Measurements from ENCODE around the gene EPHB2.
A peak's percentile ranks its signal among the peaks of the same experiment; 100 is the strongest.

The EPHB2 gene

GRCh38 chr1:22889213-22889827, 178.7 kb downstream of the EPHB2 start:
- DNase-seq, result peak; percentile 42

GRCh38 chr1:22892789-22893188, 182.2 kb downstream of the EPHB2 start:
- DNase-seq, result no peak

GRCh38 chr1:22893292-22893691, 182.7 kb downstream of the EPHB2 start:
- DNase-seq, result no peak

GRCh38 chr1:22895357-22895756, 184.7 kb downstream of the EPHB2 start:
- no peak for DNase-seq

- no peak for DNase-seq
These were observed 185.5 kb downstream of the EPHB2 start for GRCh38 chr1:22896184-22896583.

GRCh38 chr1:22900451-22900850, 189.8 kb downstream of the EPHB2 start:
- DNase-seq, result no peak

GRCh38 chr1:22903113-22903512, 192.5 kb downstream of the EPHB2 start:
- peak; percentile 37 for DNase-seq

GRCh38 chr1:22906968-22907367, 196.3 kb downstream of the EPHB2 start:
- DNase-seq, result no peak

GRCh38 chr1:22907528-22907927, 196.9 kb downstream of the EPHB2 start:
- DNase-seq, result no peak

GRCh38 chr1:22908880-22909426, 198.3 kb downstream of the EPHB2 start:
- no peak for DNase-seq

GRCh38 chr1:22910286-22910685, 199.6 kb downstream of the EPHB2 start:
- no peak for DNase-seq

- no peak for DNase-seq
These were observed 200.5 kb downstream of the EPHB2 start for GRCh38 chr1:22910986-22911651.

- DNase-seq, result no peak
These were observed 201.7 kb downstream of the EPHB2 start for GRCh38 chr1:22912311-22912710.

GRCh38 chr1:22913421-22914141, 202.9 kb downstream of the EPHB2 start:
- no peak for DNase-seq

- no peak for DNase-seq
These were observed 203.5 kb downstream of the EPHB2 start for GRCh38 chr1:22914156-22914555.

- no peak for DNase-seq
These were observed 204.1 kb downstream of the EPHB2 start for GRCh38 chr1:22914633-22915217.

- DNase-seq, result no peak
These were observed 204.6 kb downstream of the EPHB2 start for GRCh38 chr1:22915231-22915630.

GRCh38 chr1:22915816-22916470, 205.3 kb downstream of the EPHB2 start:
- DNase-seq, result no peak

- no peak for DNase-seq
These were observed 205.8 kb downstream of the EPHB2 start for GRCh38 chr1:22916471-22916820.

- DNase-seq, result no peak
These were observed 207.3 kb downstream of the EPHB2 start for GRCh38 chr1:22917989-22918388.

- DNase-seq, result no peak
These were observed 208.0 kb downstream of the EPHB2 start for GRCh38 chr1:22918644-22919043.

GRCh38 chr1:22919341-22920025, 208.8 kb downstream of the EPHB2 start:
- DNase-seq, result no peak
